GM19099 (cell line): ENCODE data around the gene FBN1.

ENCODE experiments used
- POLR2A ChIP-seq: IDR thresholded peaks from 3 replicates; pipeline ENCODE4 v1.6.1; 2011; ENCODE audit warnings: low read depth; ENCODE audit not compliant: insufficient read length; ENCODE audit errors: extremely low read depth

Gene FBN1

GRCh38 chr15:48400086-48400485, 245.4 kb downstream of the FBN1 start:
- no peak for TF ChIP-seq POLR2A

GRCh38 chr15:48397841-48398240, 247.7 kb downstream of the FBN1 start:
- no peak for TF ChIP-seq POLR2A

- no peak for TF ChIP-seq POLR2A
Observed at GRCh38 chr15:48396020-48396419, 249.5 kb downstream of the FBN1 start.

DNA sequence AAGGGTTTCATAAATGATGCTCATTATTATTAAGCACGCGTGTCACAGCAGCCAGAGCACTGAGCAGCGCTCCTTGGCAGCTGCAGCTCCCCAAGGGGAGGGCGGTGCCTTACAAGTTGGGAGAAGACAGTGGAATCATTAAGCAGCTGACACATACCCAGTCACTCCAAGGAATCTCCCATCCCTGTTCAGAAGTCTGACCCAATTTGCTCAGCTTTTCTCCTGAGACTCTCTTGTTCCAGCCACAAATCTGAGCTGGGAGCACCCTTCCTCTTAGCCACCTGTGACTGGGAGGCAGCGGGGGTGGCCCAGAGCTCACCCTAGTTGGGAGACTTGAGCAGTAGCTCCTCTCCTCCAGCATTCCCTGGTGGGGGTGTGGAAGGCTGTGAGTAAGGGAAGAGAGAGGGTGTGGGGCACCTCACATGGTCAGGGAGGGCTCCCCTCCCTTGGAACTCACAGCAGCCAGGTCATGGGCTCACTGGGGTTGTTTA, 249.9 kb downstream of the FBN1 start:
- TF ChIP-seq POLR2A, result no peak

DNA sequence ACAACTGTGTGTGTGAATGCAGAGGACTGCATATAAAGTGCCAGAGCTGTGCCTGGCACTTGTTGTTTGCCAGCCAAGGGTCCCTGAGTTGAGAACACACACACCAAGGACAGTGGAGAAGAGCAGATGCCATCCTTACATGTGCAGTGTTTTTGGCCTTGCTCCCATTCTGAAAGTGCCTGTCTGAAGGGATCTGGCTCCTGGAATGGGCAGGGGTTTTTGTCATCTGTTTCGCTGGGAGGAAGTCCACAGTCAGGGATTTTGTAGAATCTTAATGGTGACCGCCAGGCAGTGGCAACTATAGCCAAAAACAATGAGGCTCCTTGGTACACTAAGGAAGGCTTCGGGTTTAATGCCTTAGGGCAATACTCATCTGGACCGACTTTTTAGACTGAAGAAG, 250.5 kb downstream of the FBN1 start:
- TF ChIP-seq POLR2A, result no peak

- no peak for TF ChIP-seq POLR2A
Observed at GRCh38 chr15:48393645-48394506, 251.6 kb downstream of the FBN1 start.

DNA sequence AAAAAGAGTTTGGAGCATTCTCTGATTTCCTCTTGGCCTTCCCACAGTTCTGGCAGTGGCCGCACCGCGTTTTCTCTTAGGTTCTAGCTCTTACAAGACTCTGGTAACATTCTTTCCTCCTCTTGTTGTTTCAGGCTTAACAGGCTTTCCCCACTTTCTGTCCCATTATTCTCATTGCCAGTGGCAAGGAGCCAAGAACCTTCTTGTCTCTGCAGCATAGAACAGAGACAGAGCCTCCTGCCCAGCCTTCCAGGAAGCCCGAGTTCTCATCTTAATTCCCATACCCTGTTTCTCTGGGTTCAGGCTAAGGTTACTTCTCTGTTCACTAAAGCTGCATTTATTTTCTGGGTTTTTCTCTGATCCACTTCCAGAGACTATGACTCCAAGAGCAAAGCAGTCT, 253.2 kb downstream of the FBN1 start:
- TF ChIP-seq POLR2A, result no peak

DNA sequence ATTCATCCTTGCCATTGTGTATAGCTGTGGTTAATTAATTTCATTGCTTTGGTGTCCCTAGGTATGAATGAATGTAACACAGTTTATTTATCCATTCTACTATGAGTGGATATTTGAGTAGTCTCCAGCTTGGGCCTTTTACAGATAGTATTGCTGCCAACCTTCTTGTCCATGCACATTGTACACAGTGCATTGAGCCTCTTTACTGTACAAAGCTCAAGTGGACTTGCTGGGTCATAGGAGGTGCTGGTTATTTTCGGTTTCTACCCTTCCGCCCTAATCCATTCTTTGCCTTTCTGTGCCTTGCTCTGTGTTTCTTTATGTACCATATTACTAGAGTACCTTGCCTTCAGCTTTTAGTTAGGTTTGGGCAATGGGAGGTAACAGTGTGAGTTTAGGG, 253.6 kb downstream of the FBN1 start:
- TF ChIP-seq POLR2A, result no peak

DNA sequence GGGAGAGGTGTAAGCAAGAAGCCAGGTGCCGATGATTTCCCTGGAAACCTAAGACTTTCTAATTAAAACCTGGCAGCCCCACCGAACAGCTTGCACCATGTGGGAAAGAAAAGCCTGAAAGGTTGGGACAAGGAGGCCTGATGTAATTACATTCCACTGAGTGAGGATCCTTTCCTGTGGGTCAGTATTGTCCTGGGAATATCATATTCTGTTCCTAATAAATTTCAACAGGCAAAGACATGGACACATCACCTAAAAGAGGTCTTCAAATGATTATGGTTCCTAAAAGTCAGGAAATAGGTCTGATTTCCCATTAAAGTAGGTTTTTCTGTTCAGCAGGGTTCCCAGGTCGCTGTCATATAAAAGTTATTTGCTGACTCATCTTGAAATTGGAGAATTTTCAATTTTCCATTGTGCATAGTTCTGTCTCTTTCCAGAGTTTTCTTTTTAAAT, 255.8 kb downstream of the FBN1 start:
- TF ChIP-seq POLR2A, result no peak

- no peak for TF ChIP-seq POLR2A
Observed at GRCh38 chr15:48388910-48389309, 256.6 kb downstream of the FBN1 start.

- TF ChIP-seq POLR2A, result no peak
Observed at GRCh38 chr15:48388016-48388851, 257.3 kb downstream of the FBN1 start.

GRCh38 chr15:48385031-48385830, 260.3 kb downstream of the FBN1 start:
- no peak for TF ChIP-seq POLR2A

GRCh38 chr15:48384616-48385015, 260.9 kb downstream of the FBN1 start:
- no peak for TF ChIP-seq POLR2A

- TF ChIP-seq POLR2A, result no peak
Observed at GRCh38 chr15:48383031-48383430, 262.5 kb downstream of the FBN1 start.

DNA sequence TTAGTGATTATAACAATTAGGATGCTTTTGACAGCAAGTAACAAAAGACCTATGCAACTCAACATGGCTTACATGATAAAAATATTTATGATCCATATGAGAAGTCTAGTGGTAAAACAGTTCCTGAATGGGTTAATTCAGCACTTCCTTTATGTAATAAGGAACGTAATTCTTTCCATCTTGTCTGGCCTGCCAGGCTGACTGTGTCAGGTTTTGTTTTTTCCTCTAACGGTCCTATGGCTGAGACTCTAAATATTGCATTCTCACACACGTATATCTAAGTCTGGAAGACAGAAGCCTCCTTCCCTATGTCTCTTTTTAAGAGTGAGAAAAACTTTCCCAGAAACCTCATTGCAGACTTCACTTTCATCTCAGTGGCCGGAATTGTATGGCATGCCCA, 263.6 kb downstream of the FBN1 start:
- no peak for TF ChIP-seq POLR2A

DNA sequence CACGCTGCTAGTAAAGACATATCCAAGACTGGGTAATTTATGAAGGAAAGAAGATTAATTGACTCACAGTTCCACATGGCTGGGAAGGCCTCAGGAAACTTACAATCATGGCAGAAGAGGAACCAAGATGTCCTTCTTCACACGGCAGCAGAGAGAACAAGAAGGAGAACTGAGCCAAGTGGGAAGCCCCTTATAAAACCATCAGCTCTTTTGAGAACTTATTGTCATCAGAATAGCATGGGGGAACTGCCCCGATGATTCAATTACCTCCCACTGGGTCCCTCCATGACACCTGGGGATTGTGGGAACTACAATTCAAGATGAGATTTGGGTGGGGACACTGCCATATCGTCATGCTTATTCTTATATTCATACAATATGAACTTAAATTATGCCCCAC, 265.3 kb downstream of the FBN1 start:
- no peak for TF ChIP-seq POLR2A

DNA sequence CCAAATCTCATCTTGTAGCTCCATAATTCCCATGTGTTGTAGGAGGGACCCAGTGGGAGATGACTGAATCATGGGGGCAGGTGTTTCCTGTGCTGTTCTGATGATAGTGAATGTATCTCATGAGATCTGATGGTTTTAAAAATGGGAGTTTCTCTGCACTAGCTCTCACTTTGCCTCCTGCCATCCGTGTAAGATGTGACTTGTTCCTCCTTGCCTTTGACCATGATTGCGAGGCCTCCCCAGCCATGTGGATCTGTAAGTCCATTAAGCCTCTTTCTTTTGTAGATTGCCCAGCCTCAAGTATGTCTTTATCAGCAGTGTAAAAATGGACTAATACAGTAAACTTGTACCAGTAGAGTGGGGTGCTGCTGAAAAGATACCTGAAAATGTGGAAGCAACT, 269.7 kb downstream of the FBN1 start:
- no peak for TF ChIP-seq POLR2A
